Right lobe of liver (tissue), 6 donors: ENCODE data around the gene GPSM3. TPM values are rescaled to one million over a fixed set of nuclear protein-coding genes. Genes with fewer than 3 reads are reported as not detected.

Experiments used
- ATAC-seq, 4 donors: fragments of 200-7000 bp; cut with Tn5 transposase; one replicate each; pipeline ENCODE4 v1.9.1; 2020; ENCODE audit warnings: mild to moderate bottlenecking in 4 of 4, moderate library complexity in 4 of 4
- DNase-seq, 3 donors: peaks; one replicate each; pipeline ENCODE4 v3.0.0-alpha.2; 2020
- H3K27ac ChIP-seq, 3 donors: fragments of 200-600 bp; one replicate each; pipeline ENCODE4 v1.8.0; 2022
- H3K27me3 ChIP-seq, 2 donors: fragments of 200-600 bp; one replicate each; pipeline ENCODE4 v1.8.0; 2022
- H3K36me3 ChIP-seq, 4 donors: fragments of 200-600 bp; sonication (generic) in 1 of 4; one replicate each; pipeline versions ENCODE4 v1.5.1 to v1.8.0; 2017 to 2022; ENCODE audit warnings: control low read depth in 1 of 4
- H3K4me1 ChIP-seq, 4 donors: fragments of 200-600 bp; sonication (generic) in 1 of 4; one replicate each; pipeline versions ENCODE4 v1.5.1 to v1.8.0; 2017 to 2022; ENCODE audit warnings: control low read depth in 1 of 4
- H3K4me3 ChIP-seq, 3 donors: fragments of 200-600 bp; one replicate each; pipeline ENCODE4 v1.8.0; 2022
- H3K9me3 ChIP-seq, 4 donors: fragments of 200-600 bp; sonication (generic) in 1 of 4; one replicate each; pipeline versions ENCODE4 v1.5.1 to v1.8.0; 2017 to 2022; ENCODE audit warnings: control low read depth in 1 of 4
- CTCF ChIP-seq, 4 donors: fragments of 200-600 bp in 3 of 4; fragments of 450-650 bp in 1 of 4; IDR thresholded peaks; one replicate each; pipeline versions ENCODE4 v1.5.1 to v1.8.0; 2016 to 2022; ENCODE audit warnings: antibody characterized with exemption in 4 of 4, mild to moderate bottlenecking in 2 of 4
- POLR2A ChIP-seq: fragments of 450-650 bp; IDR thresholded peaks from one replicate; pipeline ENCODE4 v1.6.1; 2017; ENCODE audit warnings: antibody characterized with exemption, mild to moderate bottlenecking
- WGBS: methylation state at CpG from one replicate; pipeline ENCODE4 v1.1.6; 2018; ENCODE audit warnings: low coverage, low lambda C conversion rate; ENCODE audit not compliant: insufficient coverage; ENCODE audit errors: missing lambda C conversion rate; 5-methylcytosine and 5-hydroxymethylcytosine counted together
- intact Hi-C, 2 donors: fragments of 100-400 bp; cut with DNase I; formaldehyde crosslinking; loops; one replicate each; pipeline versions ENCODE4 v1.11.2 to v1.14.1; 2022
- total RNA-seq, 6 experiments: library from RNA; depleted of rRNA in 2 of 6; stranded (reverse); fragments of >200 nt in 2 of 6; fragmentation: NEBNext Ultra II Directional in 3 of 6; extraction: Animal tissue kit (Norgen Biotek cat#: 25700) in 3 of 6; gene quantifications; one replicate each; pipeline versions ENCODE4 v1.1.0 to v1.2.4, GENCODE V29; 2016 to 2023
- donor health status: DM: no; HTN: yes; CAD: no.
- donor health status: DM: no; HTN: no; CAD: no.
- donor health status: DM: no; HTN: no; CAD: no.
- donor health status: DM: no; HTN: yes; CAD: no.
- donor health status: DM: no; HTN: yes; CAD: no.

GPSM3 gene
- total RNA-seq, 6 experiments from 2014 or later: 3.7 to 9.2 (median 5.7) TPM

GRCh38 chr6:32158052-32158451 lies 34.4 kb downstream of the GPSM3 start:
- intact Hi-C loops: loop anchor here in 1 of 2 donors (5.0 kb wide), 1 partner anchor 41 kb away; no protein-coding TSS in a partner anchor
- Histone ChIP-seq H3K4me1 (peaks cover 0 to 7% (median 0%) of the 10 kb centered on the region in 4 donors), H3K9me3 (no peaks in the 10 kb centered on the region), H3K27ac (no peak overlapping the region), H3K4me3 (no peak overlapping the region), H3K36me3 (peaks cover 0 to 13% (median 0%) of the 10 kb centered on the region in 4 donors), H3K27me3 (no peaks in the 10 kb centered on the region)
- ATAC-seq (no peak), DNase-seq (no peak)
- TF ChIP-seq POLR2A (no peak), CTCF (IDR thresholded peaks at IDR 0.05) (no peak)

GRCh38 chr6:32156891-32157290 lies 35.6 kb downstream of the GPSM3 start:
- 94% methylated on average over 6 of the region's 9 CpGs for WGBS
- intact Hi-C loops: loop anchor here in 1 of 2 donors (5.0 kb wide), 1 partner anchor 40 kb away; no protein-coding TSS in a partner anchor

GRCh38 chr6:32154514-32155161 lies 37.8 kb downstream of the GPSM3 start:
- Histone ChIP-seq H3K27ac (peak overlapping the region; percentile 63 to 75 (median 74)), H3K27me3 (no peaks in the 10 kb centered on the region), H3K36me3 (peaks cover 0 to 13% (median 0%) of the 10 kb centered on the region in 4 donors), H3K4me1 (peaks cover 0 to 7% (median 0%) of the 10 kb centered on the region in 4 donors), H3K4me3 (peak overlapping the region; percentile 74 to 78 (median 78)), H3K9me3 (no peaks in the 10 kb centered on the region)
- ATAC-seq (peak; percentile 81 to 87 (median 86)), DNase-seq (peak; percentile 65 to 78 (median 75))
- 0% methylated on average over 6 of the region's 34 CpGs for WGBS
- peak; percentile 57 to 67 (median 60) for TF ChIP-seq CTCF (IDR thresholded peaks at IDR 0.05)
- peak; percentile 27 for TF ChIP-seq POLR2A
- intact Hi-C loops: loop anchor here (5.0 kb wide), 1 partner anchor 37 kb away; no protein-coding TSS in a partner anchor

More at GRCh38 chr6:32156891-32157290, 35.6 kb downstream of the GPSM3 start:
- H3K4me1 ChIP-seq: peaks cover 0 to 7% (median 0%) of the 10 kb centered on the region in 4 donors
- H3K9me3 ChIP-seq: no peaks in the 10 kb centered on the region
- DNase-seq (no peak), ATAC-seq (no peak)
- H3K27me3 ChIP-seq: no peaks in the 10 kb centered on the region
- no peak overlapping the region for H3K4me3 ChIP-seq
- H3K27ac ChIP-seq: no peak overlapping the region
- H3K36me3 ChIP-seq: peaks cover 0 to 13% (median 0%) of the 10 kb centered on the region in 4 donors
- TF ChIP-seq POLR2A: no peak
- no peak for TF ChIP-seq CTCF (IDR thresholded peaks at IDR 0.05)

GRCh38 chr6:32153564-32154513 lies 38.6 kb downstream of the GPSM3 start, which contains the start of gene PPT2:
Gene PPT2 (plus strand): TSS chr6:32154141. CDS start chr6:32154595, 454 bp downstream.
- peaks cover 0 to 6% of the 10 kb centered on the region in 2 donors for H3K27me3 ChIP-seq

More at GRCh38 chr6:32153564-32154513, 38.6 kb downstream of the GPSM3 start, which contains the start of gene PPT2:
- Histone ChIP-seq H3K36me3 (peaks cover 0 to 13% (median 0%) of the 10 kb centered on the region in 4 donors), H3K4me3 (peak within 1 kb of the TSS; percentile 74 to 78 (median 78)), H3K9me3 (no peaks in the 10 kb centered on the region), H3K27ac (peak within 1 kb of the TSS; percentile 63 to 75 (median 74)), H3K4me1 (peaks cover 0 to 7% (median 0%) of the 10 kb centered on the region in 4 donors)
- peak; percentile 81 to 83 (median 82) for ATAC-seq
- DNase-seq: peak; percentile 79 to 87 (median 85)
- WGBS: 4% methylated on average over 46 of the region's 52 CpGs
- TF ChIP-seq CTCF (IDR thresholded peaks at IDR 0.05) (peak in 1 of 4 donors; percentile 12), POLR2A (no peak)
- intact Hi-C loops: loop anchor here in 1 of 2 donors (5.0 kb wide), 1 partner anchor 37 kb away; no protein-coding TSS in a partner anchor
